ENCODE data around the gene PCDHGB2.
"Not testable (repeated sequence)": the region's sequence is repeated elsewhere in the genome, so short reads cannot be mapped to it uniquely, and the experiment has no call there.

Gene PCDHGB2

GRCh38 chr5:141387557-141388311 is 27.9 kb downstream of the PCDHGB2 start, which contains the start of gene PCDHGB4:
TSS of gene PCDHGB4 (plus strand) at chr5:141387698. CDS start at chr5:141387885, 187 bp downstream.
- not testable (repeated sequence) for DNase-seq

GRCh38 chr5:141388661-141389060 is 28.9 kb downstream of the PCDHGB2 start:
- no peak for DNase-seq

- DNase-seq = no peak
Observed at GRCh38 chr5:141389153-141390042, 29.6 kb downstream of the PCDHGB2 start.

- DNase-seq = no peak
Observed at GRCh38 chr5:141392429-141393198, 32.8 kb downstream of the PCDHGB2 start, which contains the start of gene PCDHGA8. TSS of gene PCDHGA8 (plus strand) at chr5:141392633. CDS start at chr5:141392814, 181 bp downstream.

- no peak for DNase-seq
Observed at GRCh38 chr5:141393267-141393666, 33.5 kb downstream of the PCDHGB2 start.

- DNase-seq = not testable (repeated sequence)
Observed at GRCh38 chr5:141394401-141395187, 34.8 kb downstream of the PCDHGB2 start.

- not testable (repeated sequence) for DNase-seq
Observed at GRCh38 chr5:141397756-141398551, 38.2 kb downstream of the PCDHGB2 start, which contains the start of gene PCDHGB5. TSS of gene PCDHGB5 (plus strand) at chr5:141397947. CDS start at chr5:141398128, 181 bp downstream.

- no peak for DNase-seq
Observed at GRCh38 chr5:141398608-141399007, 38.8 kb downstream of the PCDHGB2 start.

GRCh38 chr5:141399555-141400258 is 39.9 kb downstream of the PCDHGB2 start:
- no peak for DNase-seq

GRCh38 chr5:141402553-141403243 is 42.9 kb downstream of the PCDHGB2 start, which contains the start of gene PCDHGA9:
TSS of gene PCDHGA9 (plus strand) at chr5:141402778. CDS start at chr5:141402953, 175 bp downstream.
- no peak for DNase-seq

- no peak for DNase-seq
Observed at GRCh38 chr5:141403387-141403786, 43.6 kb downstream of the PCDHGB2 start.

GRCh38 chr5:141407790-141408505 is 48.2 kb downstream of the PCDHGB2 start, which contains the start of gene PCDHGB6:
TSS of gene PCDHGB6 (plus strand) at chr5:141408021. CDS start at chr5:141408203, 182 bp downstream.
- DNase-seq = not testable (repeated sequence)

GRCh38 chr5:141409598-141410306 is 50.0 kb downstream of the PCDHGB2 start:
- no peak for DNase-seq

- DNase-seq = no peak
Observed at GRCh38 chr5:141411575-141411974, 51.8 kb downstream of the PCDHGB2 start.

Measured in NCI-H2171 (cell line).